K562 (cell line): ENCODE results near the gene KLK15. TPM values are rescaled to one million over a fixed set of nuclear protein-coding genes. Genes with fewer than 3 reads are reported as not detected.

Source experiments
- ATAC-seq: fragments of 200-7000 bp; cut with Tn5 transposase; 3 replicates; pipeline ENCODE4 v1.9.1; 2020; ENCODE audit warnings: moderate library complexity
- BruUV-seq: library from RNA; stranded (reverse); fragments of 400-500 nt; replicated peaks from 2 replicates; lab custom pipeline; 2021; lab: Mats Ljungman, UMichigan
- CTCF ChIA-PET: fragments of 300-600 bp; formaldehyde crosslinking; extraction: SDS; loops from one replicate; lab custom pipeline; 2021; ENCODE audit warnings: low intra/inter-chr PET ratio; lab: Yijun Ruan, JAX
- POLR2A ChIA-PET: fragments of 300-600, 350-650 bp; sonication (Branson Sonifier 250); formaldehyde crosslinking; extraction: SDS; loops from one replicate; lab custom pipeline; 2021; ENCODE audit warnings: antibody characterized with exemption, inconsistent platforms; lab: Yijun Ruan, JAX
- DNase-seq, 4 experiments: peaks; one replicate each; pipeline versions ENCODE4 v3.0.0 to v3.0.0-alpha.2; 2011 to 2018; ENCODE audit warnings: low spot score in 3 of 4, mixed read lengths in 3 of 4; ENCODE audit errors: extremely low read depth in 1 of 4
- FAIRE-seq: peaks from 2 replicates; lab custom pipeline; 2011; peaks lifted over from hg19 to GRCh38; lab: Jason Lieb, UNC
- H2AFZ ChIP-seq: 2 replicates; pipeline ENCODE4 v1.6.0; 2011; ENCODE audit warnings: low read depth, low read length, control low read depth, inconsistent platforms
- H3K27ac ChIP-seq: fragments of 200-600 bp; 3 replicates; pipeline ENCODE4 v1.8.0; 2011; ENCODE audit warnings: low read depth, mild to moderate bottlenecking, control low read depth, inconsistent platforms, low read length, moderate library complexity, mixed read lengths; ENCODE audit errors: extremely low read depth
- H3K27me3 ChIP-seq, 2 experiments: fragments of 300-600 bp in 1 of 2; 2 replicates in 1 of 2; 3 replicates in 1 of 2; pipeline versions ENCODE4 v1.6.0 to v1.8.0; 2011; ENCODE audit warnings: inconsistent platforms in 2 of 2, low read length in 2 of 2, mild to moderate bottlenecking in 1 of 2, mixed read lengths in 1 of 2, moderate library complexity in 1 of 2; ENCODE audit not compliant: control insufficient read depth in 2 of 2, insufficient read depth in 2 of 2
- H3K36me3 ChIP-seq: fragments of 300-600 bp; 3 replicates; pipeline ENCODE4 v1.8.0; 2011; ENCODE audit warnings: mild to moderate bottlenecking, low read length, inconsistent platforms; ENCODE audit not compliant: control insufficient read depth, insufficient read depth
- H3K4me1 ChIP-seq, 2 experiments: fragments of 200-600 bp in 1 of 2; replicated peaks in 1 of 2; 2 replicates in 1 of 2; 3 replicates in 1 of 2; pipeline versions ENCODE4 v1.5.1 to v1.8.0; 2011; ENCODE audit warnings: inconsistent platforms in 2 of 2, low read length in 2 of 2, mild to moderate bottlenecking in 1 of 2, mixed read lengths in 1 of 2, moderate library complexity in 1 of 2; ENCODE audit not compliant: control insufficient read depth in 2 of 2, insufficient read depth in 2 of 2
- H3K4me2 ChIP-seq: 2 replicates; pipeline ENCODE4 v1.6.1; 2011; ENCODE audit warnings: low read length, control low read depth, inconsistent platforms, mixed read lengths; ENCODE audit not compliant: insufficient read depth
- H3K4me3 ChIP-seq: fragments of 200-600 bp; sonication (generic), shearing (Covaris generic); 2 replicates; pipeline ENCODE4 v1.5.1; 2016; ENCODE audit warnings: control low read depth, inconsistent platforms
- H3K79me2 ChIP-seq: fragments of 200-600 bp; 3 replicates; pipeline ENCODE4 v1.8.0; 2011; ENCODE audit warnings: low read length, inconsistent platforms; ENCODE audit not compliant: control insufficient read depth, insufficient read depth
- H3K9ac ChIP-seq, 2 experiments: 2 replicates each; pipeline versions ENCODE4 v1.6.0 to v1.6.1; 2011; ENCODE audit warnings: low read depth in 2 of 2, low read length in 2 of 2, control low read depth in 1 of 2, inconsistent platforms in 1 of 2, mild to moderate bottlenecking in 1 of 2, mixed read lengths in 1 of 2; ENCODE audit not compliant: insufficient read depth in 1 of 2
- H3K9me1 ChIP-seq: one replicate; pipeline ENCODE4 v1.6.0; 2011; ENCODE audit warnings: inconsistent platforms, mild to moderate bottlenecking, low read length, moderate library complexity; ENCODE audit not compliant: control insufficient read depth, insufficient read depth
- H3K9me3 ChIP-seq: replicated peaks from 2 replicates; pipeline ENCODE4 v1.5.1; 2011; ENCODE audit warnings: low read depth, low read length, inconsistent platforms; ENCODE audit not compliant: control insufficient read depth, insufficient read depth
- H4K20me1 ChIP-seq: replicated peaks from 2 replicates; pipeline ENCODE4 v1.6.1; 2011; ENCODE audit warnings: low read length, inconsistent platforms, mixed read lengths; ENCODE audit not compliant: control insufficient read depth, insufficient read depth
- BCOR ChIP-seq: fragments of 450-650 bp; IDR thresholded peaks from 2 replicates; pipeline ENCODE4 v1.6.1; 2016
- CHCHD3 ChIP-seq: fragments of 250-450 bp; sonication (Bioruptor Pico); IDR thresholded peaks from 2 replicates; pipeline ENCODE4 v2.1.2; 2022; ENCODE audit warnings: mild to moderate bottlenecking
- KDM1A ChIP-seq, 2 experiments: fragments of 450-650 bp; IDR thresholded peaks; 2 replicates each; pipeline ENCODE4 v1.6.1; 2016; ENCODE audit warnings: mild to moderate bottlenecking in 2 of 2
- RBM25 ChIP-seq: fragments of 200-400 bp; formaldehyde crosslinking; IDR thresholded peaks from 2 replicates; pipeline ENCODE4 v1.6.1; 2018; ENCODE audit warnings: low read length, low read depth, moderate library complexity; ENCODE audit not compliant: severe bottlenecking
- TCF7L2 ChIP-seq: fragments of 150-350 bp; IDR thresholded peaks from 2 replicates; pipeline ENCODE4 v1.6.1; 2016; ENCODE audit warnings: low read depth, mild to moderate bottlenecking, low read length, moderate library complexity
- ZFP36 ChIP-seq: fragments of 150-350 bp; IDR thresholded peaks from 2 replicates; pipeline ENCODE4 v1.6.1; 2018; ENCODE audit warnings: low read length, low read depth; ENCODE audit not compliant: partially characterized antibody
- ZNF780A ChIP-seq: fragments of 250-450 bp; sonication (Bioruptor Pico); IDR thresholded peaks from 2 replicates; pipeline ENCODE4 v1.5.0; 2021; ENCODE audit warnings: mild to moderate bottlenecking
- WGBS: fragments of 100-300 bp; shearing (Covaris generic); methylation state at CpG from one replicate; pipeline ENCODE4 v1.1.6; 2016; ENCODE audit warnings: low coverage, mixed read lengths; ENCODE audit not compliant: insufficient coverage; ENCODE audit errors: missing lambda C conversion rate; 5-methylcytosine and 5-hydroxymethylcytosine counted together
- in situ Hi-C: fragments of 300-500 bp; cut with MboI; formaldehyde crosslinking; loops from 4 replicates; pipeline ENCODE4 v1.15.0; 2018; ENCODE audit warnings: inconsistent platforms, mixed read lengths
- intact Hi-C: fragments of 100-400 bp; cut with micrococcal nuclease; formaldehyde crosslinking; loops from 2 replicates; pipeline ENCODE4 v1.14.2; 2022
- polyA plus RNA-seq, 8 experiments: library from polyadenylated mRNA; depleted of rRNA in 4 of 8; stranded (reverse) in 5 of 8; unstranded in 3 of 8; fragments of >200 nt; fragmentation: Nextera tagmentation in 2 of 8; fragmentation: Illumina TruSeq in 1 of 8; extraction: Ambion mirVana in 2 of 8; extraction: Trizol in 1 of 8; gene quantifications; 2 replicates each; pipeline versions ENCODE4 v1.2.1 to v1.2.3, GENCODE V29; 2011 to 2014; ENCODE audit warnings: inconsistent platforms in 1 of 8, missing spikeins in 1 of 8
- total RNA-seq, 7 experiments: library from RNA; depleted of rRNA in 6 of 7; stranded (reverse); fragments of >200 nt in 6 of 7; fragmentation: Illumina TruSeq in 2 of 7; extraction: Trizol in 2 of 7; gene quantifications; 2 replicates each; pipeline versions ENCODE4 v1.2.1 to v1.2.3, GENCODE V29; 2011 to 2021; ENCODE audit warnings: low replicate concordance in 1 of 7
- TF ChIP-seq, protein P1 (sequence below): sonication (generic); formaldehyde crosslinking; IDR thresholded peaks from 2 replicates; pipeline ENCODE4 v1.8.0; 2022; ENCODE audit warnings: mild to moderate bottlenecking, low read depth, missing genetic modification reagents

Gene KLK15
- total and polyA plus RNA-seq, 9 of the 15 experiments (the other 6 are each of a cell fraction or from before 2014, with no cell fraction given) = not detected

DNA sequence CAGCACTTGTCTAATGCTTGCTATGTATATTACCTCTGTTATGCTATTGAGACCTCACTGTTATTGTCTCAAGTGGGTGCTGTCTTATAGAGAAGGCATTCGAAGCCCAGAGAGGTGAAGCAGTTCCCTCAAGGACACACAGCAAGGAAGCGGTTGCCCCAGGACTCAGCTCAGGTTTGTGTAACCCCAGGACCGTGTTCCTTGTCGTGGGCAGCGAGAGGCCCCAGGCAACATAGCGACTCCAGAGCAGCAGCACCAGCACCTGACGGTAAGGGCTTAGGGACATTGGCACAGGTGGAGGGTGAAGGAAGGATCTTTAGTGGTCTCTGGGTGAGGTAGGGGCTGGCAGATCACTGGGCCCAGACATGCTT is 2.4 kb downstream of the KLK15 start:
- in situ Hi-C loops = no loop called here
- Histone ChIP-seq H3K27ac (no peak overlapping the region), H3K36me3 (no peaks in the 10 kb centered on the region), H2AFZ (no peak overlapping the region), H3K79me2 (no peaks in the 10 kb centered on the region), H3K9me1 (no peaks in the 10 kb centered on the region), H3K4me1 (peaks cover 9 to 17% of the 10 kb centered on the region in 2 experiments; a peak in 4 of 5 replicates), H3K4me3 (no peak overlapping the region), H3K4me2 (no peak overlapping the region), H3K9me3 (no peaks in the 10 kb centered on the region), H3K9ac (no peak overlapping the region), H4K20me1 (no peaks in the 10 kb centered on the region; the same call in 1 of the 2 replicates), H3K27me3 (peaks cover 0 to 20% of the 10 kb centered on the region in 2 experiments; a peak in 3 of 5 replicates)
- 11% methylated on average over 7 of the region's 7 CpGs for WGBS
- FAIRE-seq = no peak
- TF ChIP-seq TCF7L2 = no peak
- peak; percentile 80 for TF ChIP-seq RBM25
- peak; percentile 52; the same call in 1 of the 2 replicates for TF ChIP-seq BCOR
- TF ChIP-seq ZFP36 = peak; percentile 72
- peak; percentile 33 to 53; a peak in 2 of 4 replicates for TF ChIP-seq KDM1A (IDR thresholded peaks at IDR 0.05)
- TF ChIP-seq, protein P1, sequence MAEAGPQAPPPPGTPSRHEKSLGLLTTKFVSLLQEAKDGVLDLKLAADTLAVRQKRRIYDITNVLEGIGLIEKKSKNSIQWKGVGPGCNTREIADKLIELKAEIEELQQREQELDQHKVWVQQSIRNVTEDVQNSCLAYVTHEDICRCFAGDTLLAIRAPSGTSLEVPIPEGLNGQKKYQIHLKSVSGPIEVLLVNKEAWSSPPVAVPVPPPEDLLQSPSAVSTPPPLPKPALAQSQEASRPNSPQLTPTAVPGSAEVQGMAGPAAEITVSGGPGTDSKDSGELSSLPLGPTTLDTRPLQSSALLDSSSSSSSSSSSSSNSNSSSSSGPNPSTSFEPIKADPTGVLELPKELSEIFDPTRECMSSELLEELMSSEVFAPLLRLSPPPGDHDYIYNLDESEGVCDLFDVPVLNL (CRISPR knock-in tag) = no peak
- no peak for TF ChIP-seq ZNF780A (CRISPR knock-in tag)
- no peak for TF ChIP-seq CHCHD3 (CRISPR knock-in tag)
- ATAC-seq = no peak
- BruUV-seq = no TSS peak
- CTCF ChIA-PET = no interaction called here
- intact Hi-C loops = no loop called here
- no peak for DNase-seq
- POLR2A ChIA-PET = no interaction called here
